Fibroblast of skin of right quadriceps (primary cell): ENCODE measurements around the gene MGAT5.

ENCODE experiments used
- DNase-seq: peaks from one replicate; pipeline ENCODE4 v3.0.0-alpha.2; 2013

Gene MGAT5

GRCh38 chr2:134370655-134371445 lies 117.0 kb downstream of the MGAT5 start:
- peak; percentile 19 for DNase-seq

GRCh38 chr2:134372141-134372540 lies 118.3 kb downstream of the MGAT5 start:
- peak; percentile 37 for DNase-seq

- peak; percentile 63 for DNase-seq
Measured at GRCh38 chr2:134372611-134373131, 118.8 kb downstream of the MGAT5 start.

DNA sequence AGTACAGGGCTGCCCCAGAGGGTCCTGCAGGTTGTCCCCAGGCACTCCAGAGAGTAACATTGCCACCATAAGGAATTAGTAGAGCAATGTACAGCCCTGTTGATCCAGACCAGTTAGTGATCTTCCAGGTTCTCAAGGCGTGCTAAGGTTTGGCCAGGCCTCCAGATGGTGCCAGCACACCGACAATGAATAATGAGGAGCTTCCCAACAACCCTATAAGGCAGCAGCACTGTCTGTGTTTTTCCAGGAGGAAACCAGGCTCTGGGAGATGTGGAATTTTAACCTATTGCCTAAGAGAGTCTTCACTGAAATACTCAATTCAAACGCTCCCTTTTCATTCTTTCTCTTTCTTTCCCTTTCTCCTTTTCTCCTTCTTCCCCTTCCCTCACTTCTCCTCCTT lies 122.1 kb downstream of the MGAT5 start:
- DNase-seq = peak; percentile 68

DNA sequence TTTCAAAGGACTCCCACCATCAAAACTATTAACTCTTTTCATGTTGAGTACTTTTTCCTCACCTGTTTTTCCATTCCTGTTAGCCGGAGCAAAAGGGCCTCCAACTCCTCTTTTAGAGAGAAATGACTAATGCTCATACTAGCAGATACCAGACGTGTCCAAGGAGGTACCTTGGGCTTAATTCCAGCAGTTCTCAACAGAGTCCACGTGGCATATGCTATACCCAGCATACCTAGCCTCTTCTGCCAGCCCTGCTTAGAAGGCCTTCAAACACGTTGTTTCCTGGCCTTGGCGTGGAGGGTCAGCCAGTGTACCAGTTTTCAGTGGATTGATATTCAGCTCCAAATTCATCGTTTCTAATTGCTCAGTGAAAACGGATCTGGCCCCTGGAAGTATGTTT lies 123.9 kb downstream of the MGAT5 start:
- no peak for DNase-seq

GRCh38 chr2:134379293-134379692 lies 125.4 kb downstream of the MGAT5 start:
- DNase-seq = no peak

GRCh38 chr2:134379722-134380121 lies 125.8 kb downstream of the MGAT5 start:
- no peak for DNase-seq

- no peak for DNase-seq
Measured at GRCh38 chr2:134381141-134381540, 127.3 kb downstream of the MGAT5 start.

- DNase-seq = no peak
Measured at GRCh38 chr2:134384131-134384530, 130.3 kb downstream of the MGAT5 start.

GRCh38 chr2:134385195-134385594 lies 131.3 kb downstream of the MGAT5 start:
- DNase-seq = no peak

GRCh38 chr2:134386310-134386709 lies 132.4 kb downstream of the MGAT5 start:
- no peak for DNase-seq

GRCh38 chr2:134389381-134389780 lies 135.5 kb downstream of the MGAT5 start:
- DNase-seq = no peak

- DNase-seq = no peak
Measured at GRCh38 chr2:134391751-134392160, 137.9 kb downstream of the MGAT5 start.

DNA sequence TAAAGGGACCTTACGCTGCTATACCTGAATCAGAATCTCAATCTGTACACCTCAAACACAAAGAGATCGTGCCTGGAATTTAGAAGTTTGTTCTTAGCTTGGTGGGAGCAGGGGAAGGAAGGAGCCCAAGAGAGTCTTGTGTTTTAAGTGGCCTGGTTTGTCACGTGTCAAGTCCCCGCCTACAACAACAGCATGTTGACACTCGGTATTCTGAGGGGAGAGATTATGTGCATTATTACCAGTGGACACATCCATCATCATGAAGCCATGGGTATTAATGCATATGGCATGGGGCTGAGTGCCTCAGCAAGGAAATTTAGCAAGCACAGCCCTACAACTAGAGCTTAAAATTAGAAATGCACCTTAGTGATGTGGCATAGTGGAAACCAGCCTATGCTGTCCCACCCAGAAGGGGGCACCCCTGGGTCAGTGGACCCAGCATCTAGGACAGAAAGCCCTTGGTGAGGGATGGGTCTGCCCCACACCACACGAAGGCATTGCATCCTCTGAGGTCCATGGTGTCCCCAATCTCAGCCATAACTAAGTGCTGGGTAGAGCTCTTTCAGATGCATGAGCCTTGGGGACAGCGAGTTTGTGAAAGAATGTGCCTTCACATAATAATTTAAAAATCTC lies 138.7 kb downstream of the MGAT5 start:
- DNase-seq = no peak

DNA sequence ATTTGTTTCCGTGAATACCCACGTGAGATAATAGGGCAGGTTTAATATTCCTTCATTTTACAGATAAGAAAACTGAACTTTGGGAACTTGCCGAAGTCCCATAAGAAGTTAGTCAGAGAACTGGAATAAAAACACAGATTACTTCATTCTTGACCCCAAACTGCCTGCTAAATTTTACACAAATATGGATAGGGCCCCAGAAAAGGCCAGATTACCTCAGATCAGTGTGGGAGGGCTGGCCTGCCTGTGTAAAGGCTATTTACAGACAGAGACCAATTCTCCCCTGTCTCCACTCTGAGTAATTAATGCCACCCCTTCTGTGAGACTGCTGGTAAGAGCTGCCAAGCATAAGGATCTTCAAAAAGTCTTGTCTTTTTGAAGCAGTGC lies 139.2 kb downstream of the MGAT5 start:
- no peak for DNase-seq

DNA sequence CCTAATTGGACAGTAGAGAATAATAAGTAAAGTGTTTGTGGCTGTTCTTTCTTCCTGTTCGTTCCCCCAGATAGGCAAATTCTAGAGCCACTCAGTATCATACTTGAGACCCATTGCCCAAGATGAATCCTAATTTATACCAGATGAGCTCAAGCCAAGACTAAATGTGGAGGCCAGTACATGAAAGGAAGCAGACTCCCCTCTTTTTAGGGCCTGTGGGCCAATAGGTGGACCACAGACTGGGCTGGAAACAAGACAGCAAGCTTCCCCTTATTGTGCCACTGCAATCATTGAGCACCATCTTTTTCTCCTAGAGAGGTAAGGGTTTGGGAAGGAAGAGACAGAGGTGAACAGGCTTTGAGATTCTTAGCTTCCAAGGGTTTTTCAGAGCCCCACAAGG lies 141.9 kb downstream of the MGAT5 start:
- no peak for DNase-seq

DNA sequence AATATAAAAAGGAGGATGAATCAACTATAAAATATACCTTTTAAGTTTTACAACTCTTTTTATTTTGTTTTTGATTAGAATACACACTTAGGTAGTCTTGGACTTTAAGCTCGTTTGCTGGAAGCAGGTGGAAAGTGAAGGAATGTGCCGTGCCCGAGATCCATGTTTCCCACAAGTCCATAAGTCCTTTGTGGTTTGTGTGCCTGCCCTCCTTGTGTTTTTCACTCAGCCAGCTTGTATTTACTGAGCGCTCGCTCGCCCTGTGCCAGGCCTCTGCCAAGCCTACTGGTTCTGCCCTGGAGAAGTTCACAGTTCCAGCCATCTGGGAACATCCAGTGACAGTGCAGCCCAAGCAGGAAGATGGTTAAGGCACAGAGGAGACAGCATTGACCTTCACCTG lies 142.6 kb downstream of the MGAT5 start:
- no peak for DNase-seq

- no peak for DNase-seq
Measured at GRCh38 chr2:134397146-134397896, 143.4 kb downstream of the MGAT5 start.

GRCh38 chr2:134398300-134398699 lies 144.4 kb downstream of the MGAT5 start:
- peak; percentile 85 for DNase-seq

DNA sequence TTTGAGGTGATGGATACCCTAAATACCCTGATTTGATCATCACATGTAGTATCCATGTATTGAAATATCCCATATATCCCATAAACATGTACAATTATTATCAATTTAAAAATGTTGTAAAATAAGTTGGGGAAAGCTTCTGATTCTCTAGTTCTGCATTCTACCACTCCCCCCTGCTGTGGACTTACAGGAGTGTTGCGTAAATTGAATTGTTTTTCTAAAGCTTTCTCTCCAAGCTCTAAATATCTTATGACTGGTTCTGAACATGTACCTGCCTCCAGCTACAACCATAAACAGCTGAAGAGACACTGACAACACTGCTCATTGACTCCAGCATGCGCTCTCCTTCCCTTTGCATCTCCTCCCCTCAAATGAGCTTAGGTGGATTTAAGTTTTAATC lies 145.2 kb downstream of the MGAT5 start:
- DNase-seq = peak; percentile 20

- DNase-seq = peak; percentile 28
Measured at GRCh38 chr2:134401081-134401497, 147.2 kb downstream of the MGAT5 start.

GRCh38 chr2:134401789-134402188 lies 147.9 kb downstream of the MGAT5 start:
- peak; percentile 20 for DNase-seq

- DNase-seq = peak; percentile 91
Measured at GRCh38 chr2:134402410-134402809, 148.5 kb downstream of the MGAT5 start.
